Neural progenitor cell (in vitro differentiated cells): ENCODE results near the gene GALNS.

ENCODE experiments used
- EZH2 ChIP-seq: fragments of 200-600 bp; sonication (generic); IDR thresholded peaks from 2 replicates; pipeline ENCODE4 v1.6.1; 2017; ENCODE audit warnings: antibody characterized with exemption, mild to moderate bottlenecking, moderate library complexity
- EZH2phosphoT487 ChIP-seq: fragments of 200-600 bp; sonication (generic); IDR thresholded peaks from 2 replicates; pipeline ENCODE4 v1.6.1; 2017; ENCODE audit warnings: antibody characterized with exemption
- TF ChIP-seq, protein P1 (sequence below): fragments of 200-600 bp; sonication (generic); IDR thresholded peaks from 2 replicates; pipeline ENCODE4 v1.5.1; 2017; ENCODE audit warnings: antibody characterized with exemption, mild to moderate bottlenecking

DNA sequence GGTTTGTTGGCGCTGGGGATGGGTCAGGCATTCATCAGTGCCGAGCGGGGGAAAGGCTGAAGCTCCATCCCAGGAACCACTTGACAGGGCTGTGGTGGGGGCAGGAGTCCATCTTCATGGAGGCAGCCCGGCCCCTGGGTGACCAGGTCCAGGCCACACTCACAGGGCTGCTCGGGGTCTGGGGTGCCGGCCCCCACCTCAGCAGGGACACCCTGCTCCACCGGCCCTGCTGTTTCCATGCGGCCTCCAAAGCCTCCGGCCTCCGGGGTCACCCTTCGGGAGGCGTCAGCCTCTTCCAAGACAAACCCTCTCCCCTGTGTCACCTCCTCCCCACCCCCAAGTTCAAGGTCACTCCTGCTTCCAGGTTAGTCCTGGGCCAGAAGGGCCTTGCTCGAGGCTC, 22.1 kb downstream of the GALNS start:
- TF ChIP-seq, protein P1, sequence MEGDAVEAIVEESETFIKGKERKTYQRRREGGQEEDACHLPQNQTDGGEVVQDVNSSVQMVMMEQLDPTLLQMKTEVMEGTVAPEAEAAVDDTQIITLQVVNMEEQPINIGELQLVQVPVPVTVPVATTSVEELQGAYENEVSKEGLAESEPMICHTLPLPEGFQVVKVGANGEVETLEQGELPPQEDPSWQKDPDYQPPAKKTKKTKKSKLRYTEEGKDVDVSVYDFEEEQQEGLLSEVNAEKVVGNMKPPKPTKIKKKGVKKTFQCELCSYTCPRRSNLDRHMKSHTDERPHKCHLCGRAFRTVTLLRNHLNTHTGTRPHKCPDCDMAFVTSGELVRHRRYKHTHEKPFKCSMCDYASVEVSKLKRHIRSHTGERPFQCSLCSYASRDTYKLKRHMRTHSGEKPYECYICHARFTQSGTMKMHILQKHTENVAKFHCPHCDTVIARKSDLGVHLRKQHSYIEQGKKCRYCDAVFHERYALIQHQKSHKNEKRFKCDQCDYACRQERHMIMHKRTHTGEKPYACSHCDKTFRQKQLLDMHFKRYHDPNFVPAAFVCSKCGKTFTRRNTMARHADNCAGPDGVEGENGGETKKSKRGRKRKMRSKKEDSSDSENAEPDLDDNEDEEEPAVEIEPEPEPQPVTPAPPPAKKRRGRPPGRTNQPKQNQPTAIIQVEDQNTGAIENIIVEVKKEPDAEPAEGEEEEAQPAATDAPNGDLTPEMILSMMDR: no peak
- TF ChIP-seq EZH2phosphoT487 (no peak), EZH2 (no peak)
